HTR-8/SVneo (cell line): ENCODE results near the gene DRC7.

Experiments
- DNase-seq: peaks from one replicate; pipeline ENCODE4 v3.0.0; 2011; ENCODE audit warnings: low spot score, mixed read lengths; ENCODE audit not compliant: insufficient read length
- FAIRE-seq: peaks from 2 replicates; lab custom pipeline; 2011; peaks lifted over from hg19 to GRCh38; lab: Jason Lieb, UNC

Gene DRC7

GRCh38 chr16:57672824-57673223 is 21.8 kb upstream of the DRC7 start:
- no peak for FAIRE-seq
- no peak for DNase-seq

- FAIRE-seq (no peak), DNase-seq (no peak)
These were observed 18.7 kb upstream of the DRC7 start for GRCh38 chr16:57675741-57676551.

- FAIRE-seq (no peak), DNase-seq (no peak)
These were observed 18.0 kb upstream of the DRC7 start for GRCh38 chr16:57676553-57677085.

- FAIRE-seq (no peak), DNase-seq (no peak)
These were observed 16.8 kb upstream of the DRC7 start for GRCh38 chr16:57677622-57678369.

GRCh38 chr16:57679016-57679415 is 15.6 kb upstream of the DRC7 start:
- FAIRE-seq = no peak
- DNase-seq = no peak

- DNase-seq (no peak), FAIRE-seq (no peak)
These were observed 14.7 kb upstream of the DRC7 start for GRCh38 chr16:57679767-57680482.

GRCh38 chr16:57680842-57681375 is 13.7 kb upstream of the DRC7 start:
- DNase-seq = no peak
- FAIRE-seq = no peak

GRCh38 chr16:57681950-57682728 is 12.5 kb upstream of the DRC7 start:
- DNase-seq (no peak), FAIRE-seq (no peak)

GRCh38 chr16:57682809-57683635 is 11.6 kb upstream of the DRC7 start:
- peak; percentile 49 for FAIRE-seq

GRCh38 chr16:57683636-57684545 is 10.7 kb upstream of the DRC7 start:
- no peak for DNase-seq
- FAIRE-seq = no peak

More at GRCh38 chr16:57682809-57683635, 11.6 kb upstream of the DRC7 start:
- DNase-seq = no peak

- DNase-seq (no peak), FAIRE-seq (no peak)
These were observed 9.8 kb upstream of the DRC7 start for GRCh38 chr16:57684626-57685358.

GRCh38 chr16:57685633-57686032 is 9.0 kb upstream of the DRC7 start:
- FAIRE-seq (peak; percentile 46), DNase-seq (no peak)

- peak; percentile 54 for FAIRE-seq
- DNase-seq = no peak
These were observed 8.0 kb upstream of the DRC7 start for GRCh38 chr16:57686577-57686976.

GRCh38 chr16:57687363-57687929 is 7.2 kb upstream of the DRC7 start:
- FAIRE-seq = no peak

GRCh38 chr16:57688487-57688986 is 6.1 kb upstream of the DRC7 start:
- DNase-seq (no peak), FAIRE-seq (peak; percentile 4)

More at GRCh38 chr16:57687363-57687929, 7.2 kb upstream of the DRC7 start:
- no peak for DNase-seq

- FAIRE-seq (no peak), DNase-seq (no peak)
These were observed 5.4 kb upstream of the DRC7 start for GRCh38 chr16:57688987-57689761.
